Suppressor macrophage treated with lipopolysaccharide for 1 hour (primary cell): ENCODE measurements around the gene SEMA6A.

Source experiments
- DNase-seq, 3 donors: peaks; one replicate each; pipeline ENCODE4 v3.0.0-alpha.2; 2020 to 2022

Gene SEMA6A

DNA sequence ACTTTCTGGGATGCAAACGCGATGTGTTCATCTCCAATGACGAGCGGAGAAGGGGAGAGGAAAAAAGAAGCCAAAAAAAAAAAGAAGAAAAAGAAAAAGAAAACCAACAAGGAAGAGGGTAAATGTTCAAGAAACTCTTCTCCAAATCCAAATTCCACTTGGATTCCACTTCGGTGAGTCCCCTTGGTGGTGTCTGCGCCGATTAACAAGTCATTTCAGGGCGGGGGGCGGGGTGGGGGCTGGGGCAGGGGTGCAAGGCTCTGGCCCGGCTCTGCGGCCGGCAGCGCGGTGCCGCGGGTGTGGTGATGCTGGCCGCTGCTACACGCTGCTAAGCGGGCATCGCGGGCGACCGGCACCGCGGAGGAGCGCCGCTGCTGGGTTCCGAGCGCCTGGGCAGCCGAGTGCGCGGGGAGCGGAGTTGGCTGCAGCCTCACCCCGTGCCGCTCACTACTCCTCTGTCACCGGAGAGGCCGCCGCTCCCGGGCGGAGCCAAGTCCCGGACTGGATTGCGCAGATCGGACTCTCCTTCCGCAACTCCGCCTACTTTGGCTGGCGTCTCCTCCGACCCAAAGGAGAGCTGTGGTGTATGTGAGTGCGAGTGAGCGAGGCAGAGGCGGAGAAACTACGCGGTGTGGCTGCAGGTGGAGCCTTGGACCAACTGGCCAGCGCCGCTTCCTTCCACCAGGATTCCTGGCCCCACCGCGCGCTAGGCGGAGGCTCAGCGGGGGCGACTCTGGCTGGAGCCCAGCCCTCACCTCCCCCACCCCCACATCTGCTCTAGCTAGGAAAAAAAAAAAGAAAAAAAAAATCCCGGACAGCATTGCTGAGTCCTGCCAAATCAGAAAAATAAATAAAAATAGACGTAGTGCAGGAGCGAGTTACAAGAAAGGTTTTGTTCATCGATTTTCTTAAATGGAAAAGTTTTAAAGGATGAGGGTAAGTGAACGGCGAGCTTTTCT is at the start of gene SEMA6A:
Gene SEMA6A (minus strand): TSS at position 457 of the 959 bp plus-strand sequence. CDS start 69,879 bp downstream, outside the sequence.
- peak; percentile 82 to 90 (median 82) for DNase-seq

- no peak for DNase-seq
These were observed 47.9 kb upstream of the SEMA6A start for GRCh38 chr5:116622375-116623050.

DNA sequence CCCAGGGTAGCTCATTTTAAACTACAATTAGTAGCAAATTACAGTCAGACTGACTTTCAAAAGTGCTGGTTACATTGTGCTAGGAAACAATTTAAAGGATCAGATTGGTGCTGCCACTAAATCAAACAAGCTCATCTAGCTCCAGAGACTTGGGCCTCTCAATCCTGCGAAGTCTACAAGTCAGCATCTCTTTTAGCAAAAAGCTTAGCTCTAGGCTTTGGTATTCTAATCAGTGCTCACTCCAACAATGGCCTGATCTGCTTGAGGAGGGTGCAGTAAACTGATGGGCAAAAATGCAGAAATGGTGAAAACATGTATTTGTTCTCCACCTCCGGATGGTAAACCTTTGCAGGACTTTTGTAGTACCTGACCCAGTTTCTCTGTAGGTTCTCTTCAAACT is 47.0 kb upstream of the SEMA6A start:
- DNase-seq, result no peak

GRCh38 chr5:116616876-116617275 is 42.3 kb upstream of the SEMA6A start:
- DNase-seq, result no peak

DNA sequence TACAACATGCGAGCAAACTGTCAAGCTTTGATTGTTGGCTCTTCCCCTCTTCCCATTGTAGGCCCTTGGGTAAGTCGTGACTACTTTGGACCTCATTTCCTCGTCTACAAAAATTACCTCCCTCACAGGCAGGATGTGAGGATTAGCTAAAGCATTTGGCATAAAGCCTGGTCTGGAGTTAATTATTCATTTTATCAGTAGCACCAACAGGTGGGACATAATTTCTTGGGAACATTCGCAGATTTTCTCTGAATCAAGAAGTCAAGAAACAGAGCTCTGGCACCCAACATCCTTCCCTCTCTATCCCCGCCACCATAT is 39.9 kb upstream of the SEMA6A start:
- DNase-seq, result no peak

GRCh38 chr5:116613445-116613844 is 38.8 kb upstream of the SEMA6A start:
- no peak for DNase-seq

GRCh38 chr5:116612431-116612830 is 37.8 kb upstream of the SEMA6A start:
- DNase-seq, result no peak

GRCh38 chr5:116605310-116606070 is 30.9 kb upstream of the SEMA6A start:
- no peak for DNase-seq

- DNase-seq, result no peak
These were observed 30.2 kb upstream of the SEMA6A start for GRCh38 chr5:116604805-116605204.

DNA sequence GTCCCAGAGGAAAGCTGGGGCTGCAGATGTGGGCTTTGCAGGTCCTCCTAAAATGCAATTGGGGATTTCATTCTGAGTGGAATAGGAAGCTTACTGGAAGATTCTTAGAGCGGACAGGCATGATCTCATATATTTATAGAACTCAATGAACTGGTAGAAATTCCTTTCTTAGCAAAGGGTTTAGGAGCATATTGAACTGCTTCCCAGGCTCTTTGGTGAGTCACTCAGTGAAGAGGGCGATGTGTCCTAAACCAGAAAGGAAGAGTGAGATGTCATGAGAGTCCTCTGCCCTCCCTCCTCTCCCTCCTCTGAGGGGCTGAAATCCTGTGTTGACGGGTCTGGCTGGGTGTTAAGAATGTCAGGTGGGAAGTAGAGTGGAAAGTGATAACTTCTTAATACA is 26.3 kb upstream of the SEMA6A start:
- DNase-seq, result no peak

DNA sequence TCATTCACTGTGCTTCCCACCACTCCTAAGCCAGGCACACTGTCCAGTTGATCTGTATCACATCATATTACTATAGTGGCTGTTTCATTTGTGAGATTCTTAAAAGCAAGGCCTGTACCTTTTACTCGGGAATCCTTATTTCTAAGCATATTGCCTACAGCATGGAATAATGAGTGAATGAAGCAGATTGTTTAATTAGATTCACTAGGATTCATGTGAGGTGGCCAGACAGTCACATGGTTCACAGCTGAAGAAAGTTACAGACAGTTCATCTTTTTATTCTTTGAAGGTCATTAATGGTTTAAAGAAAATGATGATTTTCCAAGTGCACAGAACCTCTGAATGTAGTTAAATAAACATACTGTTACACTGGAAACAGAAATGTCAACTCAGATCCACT is 24.3 kb upstream of the SEMA6A start:
- no peak for DNase-seq

GRCh38 chr5:116595498-116595897 is 20.9 kb upstream of the SEMA6A start:
- DNase-seq, result no peak

- DNase-seq, result no peak
These were observed 18.7 kb upstream of the SEMA6A start for GRCh38 chr5:116593340-116593739.

DNA sequence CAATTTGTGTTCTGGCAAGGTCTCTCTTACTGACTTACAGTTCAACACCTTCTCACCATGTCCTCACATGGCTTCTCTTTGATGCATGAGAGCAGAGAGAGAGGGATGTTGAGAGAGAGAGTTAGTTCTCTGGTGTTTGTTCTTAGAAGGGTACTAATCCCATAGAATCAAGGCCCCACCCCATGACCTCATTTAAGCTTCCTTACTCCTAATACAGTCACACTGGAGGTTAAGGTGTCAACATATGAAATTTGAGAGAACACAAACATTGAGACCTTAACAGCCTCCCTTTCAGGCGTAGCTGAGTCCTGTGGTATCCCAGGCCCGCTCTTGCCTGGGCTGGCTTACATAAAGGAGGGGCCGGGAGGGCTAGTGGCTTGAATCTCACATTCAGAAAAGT is 10.6 kb upstream of the SEMA6A start:
- no peak for DNase-seq

DNA sequence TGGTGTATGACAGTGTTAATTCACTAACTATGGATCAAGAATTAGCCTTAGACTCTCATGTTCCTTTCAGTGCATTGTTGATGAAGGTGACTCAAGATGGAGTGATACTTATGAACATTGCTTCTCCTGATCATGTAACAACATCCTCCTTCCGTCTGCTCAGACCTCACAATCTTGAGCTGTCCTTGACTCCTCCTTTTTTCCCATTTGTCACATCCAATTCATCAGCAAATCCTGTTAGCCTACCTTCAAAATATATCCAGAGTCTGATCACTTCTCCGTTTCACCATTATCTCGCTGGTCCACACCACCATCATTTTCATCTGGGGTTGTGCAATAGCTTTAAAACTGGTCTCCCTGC is 9.2 kb upstream of the SEMA6A start:
- no peak for DNase-seq

GRCh38 chr5:116583085-116583861 is 8.7 kb upstream of the SEMA6A start:
- DNase-seq, result no peak

- no peak for DNase-seq
These were observed 7.3 kb upstream of the SEMA6A start for GRCh38 chr5:116581910-116582309.

DNA sequence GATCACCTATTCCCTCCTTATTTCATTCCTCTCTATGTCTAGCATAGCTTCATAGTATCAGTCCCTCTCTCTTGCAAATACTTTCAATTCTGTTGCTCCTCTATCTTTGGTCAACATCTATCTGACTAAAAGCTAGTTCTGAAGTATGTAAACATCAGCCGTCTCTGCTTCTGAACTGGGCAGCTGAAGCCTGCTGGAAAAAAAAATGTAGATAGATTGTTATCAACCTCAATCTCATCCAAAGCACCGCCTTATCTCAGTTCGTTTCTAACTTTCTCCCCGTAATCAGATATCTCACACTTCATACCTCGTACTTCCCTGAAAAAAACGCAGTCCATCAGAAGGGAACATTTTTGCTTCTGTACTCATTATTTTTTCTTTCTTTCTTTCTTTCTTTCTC is 4.5 kb upstream of the SEMA6A start:
- no peak for DNase-seq

- no peak for DNase-seq
These were observed 4.1 kb upstream of the SEMA6A start for GRCh38 chr5:116578676-116579075.

- peak in 1 of 3 donors; percentile 3 for DNase-seq
These were observed 2.6 kb upstream of the SEMA6A start for GRCh38 chr5:116577064-116577788.

- peak; percentile 39 to 72 (median 51) for DNase-seq
These were observed 1.6 kb upstream of the SEMA6A start for GRCh38 chr5:116576053-116576713.
